OCI-LY3 (cell line): ENCODE measurements around the gene COP1.

Source experiments
- EZH2phosphoT487 ChIP-seq: fragments of 200-600 bp; shearing (Covaris generic); IDR thresholded peaks from 2 replicates; pipeline ENCODE4 v1.6.1; 2018; ENCODE audit warnings: antibody characterized with exemption, mixed run types, low read depth
- TF ChIP-seq, protein P1 (sequence below): fragments of 200-600, 300-600 bp; sonication (generic); IDR thresholded peaks from 2 replicates; pipeline ENCODE4 v1.5.1; 2014; ENCODE audit warnings: antibody characterized with exemption, low read length, low read depth

DNA sequence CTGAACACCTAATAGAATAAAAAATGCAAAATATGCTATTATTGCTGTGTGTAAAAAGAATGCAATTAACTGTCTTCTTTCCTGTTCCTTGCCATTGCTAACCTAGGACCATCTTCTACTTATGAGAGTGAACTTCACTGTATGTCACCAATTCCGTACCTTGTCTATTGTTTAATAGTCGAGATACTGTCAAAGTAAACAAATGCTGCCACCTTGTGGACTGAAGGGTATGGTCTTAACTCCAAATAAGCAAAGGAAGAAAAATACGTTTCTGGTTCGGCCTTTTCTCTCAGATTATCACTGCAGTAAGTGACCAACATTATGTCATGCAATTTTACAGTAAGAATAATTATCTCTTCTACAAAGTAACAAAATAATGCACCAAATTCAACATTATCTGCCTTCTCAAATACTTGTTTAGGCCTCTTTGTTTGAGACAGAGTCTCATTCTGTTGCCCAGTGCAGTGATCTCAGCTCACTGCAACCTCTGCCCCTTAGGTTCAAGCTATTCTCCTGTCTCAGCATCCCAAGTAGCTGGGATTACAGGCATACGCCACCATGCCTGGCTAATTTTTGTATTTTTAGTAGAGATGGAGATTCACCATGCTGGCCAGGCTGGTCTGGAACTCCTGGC, 133.4 kb downstream of the COP1 start:
- TF ChIP-seq, protein P1, sequence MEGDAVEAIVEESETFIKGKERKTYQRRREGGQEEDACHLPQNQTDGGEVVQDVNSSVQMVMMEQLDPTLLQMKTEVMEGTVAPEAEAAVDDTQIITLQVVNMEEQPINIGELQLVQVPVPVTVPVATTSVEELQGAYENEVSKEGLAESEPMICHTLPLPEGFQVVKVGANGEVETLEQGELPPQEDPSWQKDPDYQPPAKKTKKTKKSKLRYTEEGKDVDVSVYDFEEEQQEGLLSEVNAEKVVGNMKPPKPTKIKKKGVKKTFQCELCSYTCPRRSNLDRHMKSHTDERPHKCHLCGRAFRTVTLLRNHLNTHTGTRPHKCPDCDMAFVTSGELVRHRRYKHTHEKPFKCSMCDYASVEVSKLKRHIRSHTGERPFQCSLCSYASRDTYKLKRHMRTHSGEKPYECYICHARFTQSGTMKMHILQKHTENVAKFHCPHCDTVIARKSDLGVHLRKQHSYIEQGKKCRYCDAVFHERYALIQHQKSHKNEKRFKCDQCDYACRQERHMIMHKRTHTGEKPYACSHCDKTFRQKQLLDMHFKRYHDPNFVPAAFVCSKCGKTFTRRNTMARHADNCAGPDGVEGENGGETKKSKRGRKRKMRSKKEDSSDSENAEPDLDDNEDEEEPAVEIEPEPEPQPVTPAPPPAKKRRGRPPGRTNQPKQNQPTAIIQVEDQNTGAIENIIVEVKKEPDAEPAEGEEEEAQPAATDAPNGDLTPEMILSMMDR = peak; percentile 94
- no peak for TF ChIP-seq EZH2phosphoT487
